ENCODE measurements around the gene RBM41. TPM values are rescaled to one million over a fixed set of nuclear protein-coding genes. Genes with fewer than 3 reads are reported as not detected.

The RBM41 gene
- total RNA-seq (2021) = 19.4 and 19.6 TPM in 2 replicates
- long read RNA-seq, transcript RBM41-201 (7 exons, 1,662 nt) = major isoform, 19 of 74 reads
- long read RNA-seq, partial matches to known transcripts = 36 of 74 reads
- long read RNA-seq, other reads (novel, unspliced or antisense) = 19 of 74 reads

GRCh38 chrX:107118322-107119147 is at the start of gene RBM41:
TSS of gene RBM41 (minus strand) at chrX:107118822. CDS start at chrX:107118773, 49 bp downstream.
- Histone ChIP-seq H3K79me2 (ENCODE audit: insufficient read depth, low read length) (no peaks in the 10 kb centered on the region), H3K14ac (ENCODE audit: insufficient read depth, low read length) (peak within 1 kb of the TSS; percentile 96), H3K56ac (ENCODE audit: insufficient read length, low read depth, low read length) (no peak within 1 kb of the TSS), H3K27me3 (ENCODE audit: insufficient read depth, low read length) (no peaks in the 10 kb centered on the region), H4K5ac (ENCODE audit: insufficient read length, low read depth, low read length) (peak within 1 kb of the TSS; percentile 49), H2BK120ac (ENCODE audit: low read depth, low read length, poor library complexity, severe bottlenecking) (no peak within 1 kb of the TSS), H3K79me1 (ENCODE audit: insufficient read depth, low read depth, low read length, poor library complexity, severe bottlenecking) (no peaks in the 10 kb centered on the region), H3K23ac (ENCODE audit: insufficient read length, low read depth, low read length) (no peak within 1 kb of the TSS), H2BK12ac (ENCODE audit: insufficient read length, low read depth, low read length) (no peak within 1 kb of the TSS), H3K9me3 (ENCODE audit: control insufficient read depth, low read depth, low read length) (no peaks in the 10 kb centered on the region), H3K27ac (ENCODE audit: insufficient read length, low read depth, low read length) (peak within 1 kb of the TSS; percentile 11), H3K4ac (ENCODE audit: low read depth, low read length) (no peak within 1 kb of the TSS), H3T11ph (ENCODE audit: low read length) (peak within 1 kb of the TSS; percentile 53), H2AFZ (ENCODE audit: low read length) (no peak within 1 kb of the TSS), H3K18ac (ENCODE audit: insufficient read length, low read depth, low read length) (peak within 1 kb of the TSS; percentile 83), H4K91ac (ENCODE audit: insufficient read length, low read depth, low read length) (no peak within 1 kb of the TSS), H3K4me2 (ENCODE audit: insufficient read depth, insufficient read length, low read length) (peak within 1 kb of the TSS; percentile 64), H3K4me1 (ENCODE audit: insufficient read depth, low read length) (no peaks in the 10 kb centered on the region), H2BK20ac (ENCODE audit: low read depth, low read length, poor library complexity, severe bottlenecking) (no peak within 1 kb of the TSS), H4K20me1 (ENCODE audit: control insufficient read depth, insufficient read depth, insufficient read length) (no peaks in the 10 kb centered on the region), H3K9ac (ENCODE audit: extremely low read depth, insufficient read length, low read length) (peak within 1 kb of the TSS; percentile 97), H2BK15ac (ENCODE audit: low read depth, low read length) (no peak within 1 kb of the TSS), H3K23me2 (ENCODE audit: insufficient read length, low read depth, low read length, poor library complexity, severe bottlenecking) (no peaks in the 10 kb centered on the region), H2AK5ac (ENCODE audit: insufficient read length, low read length) (no peak within 1 kb of the TSS), H4K8ac (replicated peaks; ENCODE audit: insufficient read length, low read depth, low read length) (no peak within 1 kb of the TSS), H2BK5ac (ENCODE audit: insufficient read length, low read length) (no peak within 1 kb of the TSS)
- Mint-ChIP-seq H3K4me3 (peak within 1 kb of the TSS; percentile 98 to 100), H3K27ac (peak within 1 kb of the TSS; percentile 98 to 100 (median 99)), H3K4me1 (peaks cover 3 to 13% of the 10 kb centered on the region in 2 experiments; a peak in 3 of 4 replicates), H3K9me3 (peaks cover 0 to 32% of the 10 kb centered on the region in 2 experiments; a peak in 3 of 5 replicates), H3K36me3 (ENCODE audit: insufficient read depth in 1 of 3, low read depth in 3 of 3) (peaks cover 31 to 37% (median 35%) of the 10 kb centered on the region in 3 experiments), H3K27me3 (ENCODE audit: low read depth) (no peaks in the 10 kb centered on the region)
- peak; percentile 73 for DNase-seq
- no CpG with 5 or more reads among the region's 37 CpGs for WGBS (ENCODE audit: extremely low coverage, insufficient read length, low lambda C conversion rate)
- no peak for TF ChIP-seq CTCF (conservative IDR thresholded peaks at IDR 0.05)
